Measurements from ENCODE around the gene NTRK2. TPM values are rescaled to one million over a fixed set of nuclear protein-coding genes. Genes with fewer than 3 reads are reported as not detected.

The NTRK2 gene
- total and polyA plus RNA-seq, 4 donors: 0.26 to 1.4 (median 0.56) TPM

DNA sequence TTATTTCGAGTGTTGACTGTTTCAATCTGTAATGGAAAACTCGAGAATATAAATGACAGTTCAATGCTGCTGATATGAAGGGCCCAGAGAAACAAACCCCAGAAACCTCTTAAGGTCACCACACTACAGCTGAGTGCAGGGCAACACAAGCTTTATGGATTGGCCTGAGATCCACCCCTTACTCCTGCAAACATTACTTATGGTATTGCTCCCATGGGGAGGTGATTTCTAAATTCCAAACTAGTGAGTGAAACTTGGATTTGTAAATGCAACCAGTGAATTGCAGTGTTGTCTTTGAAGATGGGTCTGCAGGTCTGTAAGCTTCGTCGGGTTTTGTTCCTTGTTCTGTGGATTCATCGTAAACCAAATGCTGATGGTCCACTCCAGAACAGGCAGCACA lies 85.4 kb downstream of the NTRK2 start:
- no peaks in the 10 kb centered on the region for H3K36me3 ChIP-seq (ENCODE audit: control insufficient read depth in 4 of 4, insufficient read depth in 3 of 4, low read depth in 1 of 4, low read length in 3 of 4)
- H3K4me3 ChIP-seq (ENCODE audit: low read depth in 1 of 3, low read length in 3 of 3): no peak overlapping the region
- 84% methylated on average over 5 of the region's 5 CpGs for WGBS
- no peak overlapping the region for H3K27ac ChIP-seq (ENCODE audit: low read depth in 1 of 2, low read length in 2 of 2)
- peaks cover 0 to 7% (median 0%) of the 10 kb centered on the region in 4 donors for H3K27me3 ChIP-seq (ENCODE audit: control insufficient read depth in 4 of 4, insufficient read depth in 4 of 4, low read length in 3 of 4)
- no peaks in the 10 kb centered on the region for H3K9me3 ChIP-seq (ENCODE audit: control insufficient read depth in 4 of 4, low read length in 3 of 4)
- H3K9ac ChIP-seq (ENCODE audit: low read depth in 1 of 2, low read length in 2 of 2): no peak overlapping the region
- TF ChIP-seq HNF4G (IDR thresholded peaks at IDR 0.05) (no peak), ZBTB33 (IDR thresholded peaks at IDR 0.05) (no peak), TAF1 (conservative IDR thresholded peaks at IDR 0.05) (no peak), EGR1 (IDR thresholded peaks at IDR 0.05; ENCODE audit: low read depth in 2 of 2) (no peak), HNF4A (conservative IDR thresholded peaks at IDR 0.05) (no peak), RAD21 (IDR thresholded peaks at IDR 0.05) (no peak), NR2F2 (IDR thresholded peaks at IDR 0.05) (no peak), SP1 (IDR thresholded peaks at IDR 0.05) (no peak), FOXA1 (IDR thresholded peaks at IDR 0.05) (no peak), MAX (IDR thresholded peaks at IDR 0.05) (no peak), RXRA (IDR thresholded peaks at IDR 0.05) (no peak), YY1 (IDR thresholded peaks at IDR 0.05) (no peak), JUND (IDR thresholded peaks at IDR 0.05) (no peak), FOXA2 (IDR thresholded peaks at IDR 0.05) (no peak)
- TF ChIP-seq, protein P1, sequence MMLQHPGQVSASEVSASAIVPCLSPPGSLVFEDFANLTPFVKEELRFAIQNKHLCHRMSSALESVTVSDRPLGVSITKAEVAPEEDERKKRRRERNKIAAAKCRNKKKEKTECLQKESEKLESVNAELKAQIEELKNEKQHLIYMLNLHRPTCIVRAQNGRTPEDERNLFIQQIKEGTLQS (IDR thresholded peaks at IDR 0.05): no peak
- TF ChIP-seq, protein P2, sequence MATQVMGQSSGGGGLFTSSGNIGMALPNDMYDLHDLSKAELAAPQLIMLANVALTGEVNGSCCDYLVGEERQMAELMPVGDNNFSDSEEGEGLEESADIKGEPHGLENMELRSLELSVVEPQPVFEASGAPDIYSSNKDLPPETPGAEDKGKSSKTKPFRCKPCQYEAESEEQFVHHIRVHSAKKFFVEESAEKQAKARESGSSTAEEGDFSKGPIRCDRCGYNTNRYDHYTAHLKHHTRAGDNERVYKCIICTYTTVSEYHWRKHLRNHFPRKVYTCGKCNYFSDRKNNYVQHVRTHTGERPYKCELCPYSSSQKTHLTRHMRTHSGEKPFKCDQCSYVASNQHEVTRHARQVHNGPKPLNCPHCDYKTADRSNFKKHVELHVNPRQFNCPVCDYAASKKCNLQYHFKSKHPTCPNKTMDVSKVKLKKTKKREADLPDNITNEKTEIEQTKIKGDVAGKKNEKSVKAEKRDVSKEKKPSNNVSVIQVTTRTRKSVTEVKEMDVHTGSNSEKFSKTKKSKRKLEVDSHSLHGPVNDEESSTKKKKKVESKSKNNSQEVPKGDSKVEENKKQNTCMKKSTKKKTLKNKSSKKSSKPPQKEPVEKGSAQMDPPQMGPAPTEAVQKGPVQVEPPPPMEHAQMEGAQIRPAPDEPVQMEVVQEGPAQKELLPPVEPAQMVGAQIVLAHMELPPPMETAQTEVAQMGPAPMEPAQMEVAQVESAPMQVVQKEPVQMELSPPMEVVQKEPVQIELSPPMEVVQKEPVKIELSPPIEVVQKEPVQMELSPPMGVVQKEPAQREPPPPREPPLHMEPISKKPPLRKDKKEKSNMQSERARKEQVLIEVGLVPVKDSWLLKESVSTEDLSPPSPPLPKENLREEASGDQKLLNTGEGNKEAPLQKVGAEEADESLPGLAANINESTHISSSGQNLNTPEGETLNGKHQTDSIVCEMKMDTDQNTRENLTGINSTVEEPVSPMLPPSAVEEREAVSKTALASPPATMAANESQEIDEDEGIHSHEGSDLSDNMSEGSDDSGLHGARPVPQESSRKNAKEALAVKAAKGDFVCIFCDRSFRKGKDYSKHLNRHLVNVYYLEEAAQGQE (IDR thresholded peaks at IDR 0.05): no peak
- no peak for DNase-seq (ENCODE audit: low spot score)
- no peaks in the 10 kb centered on the region for H3K4me1 ChIP-seq (ENCODE audit: control insufficient read depth in 4 of 4, insufficient read depth in 4 of 4, low read length in 3 of 4)

DNA sequence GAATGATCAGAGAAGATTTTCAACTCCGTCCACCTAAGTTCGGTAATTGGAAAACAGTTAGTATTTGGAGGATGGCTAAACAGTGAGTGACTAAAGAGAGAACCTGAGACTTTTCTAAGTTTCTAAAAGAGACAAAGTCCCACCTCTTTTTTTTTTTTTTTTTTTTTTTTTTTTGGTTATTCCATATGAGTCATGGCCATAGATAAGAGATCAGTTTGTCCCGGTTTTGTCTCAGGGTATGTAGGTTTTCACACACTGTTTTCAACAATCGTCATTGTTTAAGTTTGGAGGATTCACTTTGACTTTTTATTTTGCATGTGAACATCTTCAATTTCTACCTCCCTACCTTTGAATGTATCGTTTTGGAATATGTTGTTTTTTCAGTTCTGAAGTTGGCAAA lies 85.9 kb downstream of the NTRK2 start:
- no peak for DNase-seq (ENCODE audit: low spot score)
- Histone ChIP-seq H3K36me3 (ENCODE audit: control insufficient read depth in 4 of 4, insufficient read depth in 3 of 4, low read depth in 1 of 4, low read length in 3 of 4) (no peaks in the 10 kb centered on the region), H3K27ac (ENCODE audit: low read depth in 1 of 2, low read length in 2 of 2) (no peak overlapping the region), H3K4me1 (ENCODE audit: control insufficient read depth in 4 of 4, insufficient read depth in 4 of 4, low read length in 3 of 4) (no peaks in the 10 kb centered on the region), H3K9me3 (ENCODE audit: control insufficient read depth in 4 of 4, low read length in 3 of 4) (no peaks in the 10 kb centered on the region), H3K27me3 (ENCODE audit: control insufficient read depth in 4 of 4, insufficient read depth in 4 of 4, low read length in 3 of 4) (peaks cover 0 to 7% (median 0%) of the 10 kb centered on the region in 4 donors), H3K4me3 (ENCODE audit: low read depth in 1 of 3, low read length in 3 of 3) (no peak overlapping the region), H3K9ac (ENCODE audit: low read depth in 1 of 2, low read length in 2 of 2) (no peak overlapping the region)
- TF ChIP-seq CTCF (IDR thresholded peaks at IDR 0.05; ENCODE audit: low read depth, low read length, missing input control) (no peak), FOXA1 (IDR thresholded peaks at IDR 0.05) (no peak), NR2F2 (IDR thresholded peaks at IDR 0.05) (no peak), ZBTB33 (IDR thresholded peaks at IDR 0.05) (no peak), MAX (IDR thresholded peaks at IDR 0.05) (no peak)
- WGBS: 78% methylated on average over 5 of the region's 5 CpGs
